Omental fat pad (tissue), 4 donors: ENCODE results near the gene NOL4L. TPM values are rescaled to one million over a fixed set of nuclear protein-coding genes. Genes with fewer than 3 reads are reported as not detected.

Experiments
- ATAC-seq: fragments of 150-250 bp; one replicate; pipeline ENCODE4 v1.9.1; 2016; ENCODE audit warnings: mild to moderate bottlenecking, moderate library complexity; ENCODE audit not compliant: low FRiP score
- DNase-seq: peaks from one replicate; pipeline ENCODE4 v3.0.0-alpha.2; 2019; ENCODE audit warnings: low spot score
- CTCF ChIP-seq, 3 donors: fragments of 450-650 bp; IDR thresholded peaks; one replicate each; pipeline ENCODE4 v1.5.1; 2016 to 2017; ENCODE audit warnings: antibody characterized with exemption in 3 of 3, mild to moderate bottlenecking in 3 of 3, moderate library complexity in 2 of 3
- total RNA-seq, 4 donors: library from RNA; depleted of rRNA; stranded (reverse); fragments of >200 nt; gene quantifications; one replicate each; pipeline ENCODE4 v1.1.0, GENCODE V29; 2016

The NOL4L gene
- total RNA-seq, 4 donors from 2014 or later, result 6.8 to 15.3 (median 13.6) TPM

DNA sequence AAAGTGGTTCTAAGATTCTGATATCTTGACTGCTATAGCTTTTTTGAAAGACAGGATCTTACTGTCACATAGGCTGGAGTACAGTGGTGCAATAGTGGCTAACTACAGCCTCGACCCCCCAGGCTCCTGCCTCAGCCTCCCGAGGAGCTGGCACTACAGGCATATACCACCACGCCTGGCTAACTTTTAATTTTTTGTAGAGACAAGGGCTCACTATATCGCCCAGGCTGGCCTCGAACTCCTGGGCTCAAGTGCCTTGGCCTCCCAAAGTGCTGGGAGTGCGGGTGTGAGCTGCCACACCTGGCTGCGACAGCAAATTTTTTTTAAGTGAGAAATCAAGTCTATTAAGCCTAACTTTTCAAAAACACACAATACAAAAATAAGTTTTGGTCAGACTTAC, 106.6 kb downstream of the NOL4L start:
- TF ChIP-seq CTCF (IDR thresholded peaks at IDR 0.05), result no peak
- ATAC-seq (no peak), DNase-seq (no peak)

GRCh38 chr20:32477594-32478512, 107.3 kb downstream of the NOL4L start:
- ATAC-seq (no peak), DNase-seq (no peak)
- TF ChIP-seq CTCF (IDR thresholded peaks at IDR 0.05), result no peak

- no peak for DNase-seq
- TF ChIP-seq CTCF (IDR thresholded peaks at IDR 0.05), result no peak
- ATAC-seq, result no peak
These were observed 108.2 kb downstream of the NOL4L start for GRCh38 chr20:32476684-32477593.

GRCh38 chr20:32474967-32475811, 109.9 kb downstream of the NOL4L start:
- DNase-seq (no peak), ATAC-seq (peak; percentile 91)
- no peak for TF ChIP-seq CTCF (IDR thresholded peaks at IDR 0.05)

DNA sequence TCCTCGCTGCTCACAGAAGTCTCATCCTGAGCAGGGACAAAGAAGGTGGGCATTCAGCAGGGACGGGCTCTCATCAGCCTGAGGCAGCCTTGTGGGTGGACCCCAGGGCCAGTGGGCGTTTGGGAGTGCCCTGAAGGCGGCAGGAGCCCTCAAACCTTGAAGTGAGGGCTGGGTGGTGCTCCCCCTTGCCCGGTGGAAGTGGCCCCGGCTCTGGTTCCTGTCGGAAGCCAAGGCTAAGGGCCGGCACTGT, 110.5 kb downstream of the NOL4L start:
- no peak for DNase-seq
- no peak for ATAC-seq
- no peak for TF ChIP-seq CTCF (IDR thresholded peaks at IDR 0.05)

- TF ChIP-seq CTCF (IDR thresholded peaks at IDR 0.05), result no peak
- ATAC-seq (no peak), DNase-seq (no peak)
These were observed 111.0 kb downstream of the NOL4L start for GRCh38 chr20:32474009-32474716.
